ENCODE results near the gene GOLGA8T.
"Not testable (repeated sequence)": the region's sequence is repeated elsewhere in the genome, so short reads cannot be mapped to it uniquely, and the experiment has no call there.

GOLGA8T gene

GRCh38 chr15:30192119-30192745, 57.4 kb downstream of the GOLGA8T start:
- not testable (repeated sequence) for DNase-seq

- not testable (repeated sequence) for DNase-seq
These were observed 58.0 kb downstream of the GOLGA8T start for GRCh38 chr15:30192892-30193291.

Measured in CD4-positive, alpha-beta T cell treated with Interleukin-17A for 4 hours (primary cell).